ENCODE measurements around the gene CLCNKB. TPM values are rescaled to one million over a fixed set of nuclear protein-coding genes. Genes with fewer than 3 reads are reported as not detected.

Gene CLCNKB
- total RNA-seq, 1 experiment from 2014 or later: 1.1 TPM

DNA sequence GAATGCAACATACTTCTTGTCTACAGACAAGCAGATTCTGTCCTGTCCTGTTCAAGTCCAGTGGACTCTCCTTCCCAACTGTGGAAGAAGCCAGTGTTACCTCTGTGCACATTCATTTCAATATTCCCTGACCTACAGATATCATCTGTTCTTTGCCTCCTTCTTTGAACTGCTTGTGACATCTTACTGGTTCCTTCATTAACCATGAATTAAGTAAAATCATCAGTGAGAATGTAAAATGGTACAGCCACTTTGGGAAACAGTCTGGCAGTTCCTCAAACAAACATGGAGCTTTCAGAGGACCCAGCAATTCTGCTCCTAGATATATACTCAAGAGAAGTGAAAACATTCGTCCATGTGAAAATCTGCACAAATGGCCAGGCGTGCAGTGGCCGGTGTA is 32.7 kb upstream of the CLCNKB start:
- TF ChIP-seq, protein P1, sequence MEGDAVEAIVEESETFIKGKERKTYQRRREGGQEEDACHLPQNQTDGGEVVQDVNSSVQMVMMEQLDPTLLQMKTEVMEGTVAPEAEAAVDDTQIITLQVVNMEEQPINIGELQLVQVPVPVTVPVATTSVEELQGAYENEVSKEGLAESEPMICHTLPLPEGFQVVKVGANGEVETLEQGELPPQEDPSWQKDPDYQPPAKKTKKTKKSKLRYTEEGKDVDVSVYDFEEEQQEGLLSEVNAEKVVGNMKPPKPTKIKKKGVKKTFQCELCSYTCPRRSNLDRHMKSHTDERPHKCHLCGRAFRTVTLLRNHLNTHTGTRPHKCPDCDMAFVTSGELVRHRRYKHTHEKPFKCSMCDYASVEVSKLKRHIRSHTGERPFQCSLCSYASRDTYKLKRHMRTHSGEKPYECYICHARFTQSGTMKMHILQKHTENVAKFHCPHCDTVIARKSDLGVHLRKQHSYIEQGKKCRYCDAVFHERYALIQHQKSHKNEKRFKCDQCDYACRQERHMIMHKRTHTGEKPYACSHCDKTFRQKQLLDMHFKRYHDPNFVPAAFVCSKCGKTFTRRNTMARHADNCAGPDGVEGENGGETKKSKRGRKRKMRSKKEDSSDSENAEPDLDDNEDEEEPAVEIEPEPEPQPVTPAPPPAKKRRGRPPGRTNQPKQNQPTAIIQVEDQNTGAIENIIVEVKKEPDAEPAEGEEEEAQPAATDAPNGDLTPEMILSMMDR (conservative IDR thresholded peaks at IDR 0.05): no peak
- TF ChIP-seq EZH2 (IDR thresholded peaks at IDR 0.05; ENCODE audit: low read depth): no peak
- Histone ChIP-seq H2AFZ (no peak overlapping the region), H3K4me1 (replicated peaks; ENCODE audit: insufficient read depth) (peaks cover 5% of the 10 kb centered on the region; the same call in 1 of the 2 replicates), H3K27ac (no peak overlapping the region), H3K79me2 (ENCODE audit: low read depth) (no peaks in the 10 kb centered on the region), H3K9me2 (ENCODE audit: insufficient read depth) (no peaks in the 10 kb centered on the region), H3K27me3 (ENCODE audit: insufficient read depth, low read depth) (no peaks in the 10 kb centered on the region), H3K36me3 (ENCODE audit: low read depth) (no peaks in the 10 kb centered on the region), H3K4me2 (no peak overlapping the region), H4K20me1 (ENCODE audit: insufficient read depth) (no peaks in the 10 kb centered on the region), H3K9me3 (ENCODE audit: insufficient read depth, low read depth) (no peaks in the 10 kb centered on the region), H3K4me3 (no peak overlapping the region), H3F3A (ENCODE audit: insufficient read depth, low read depth) (peaks cover 10% of the 10 kb centered on the region; the same call in 1 of the 2 replicates)
- POLR2A ChIA-PET (ENCODE audit: unreplicated experiment): no interaction called here
- BruUV-seq (replicated peaks): no TSS peak
- DNase-seq: no peak
- intact Hi-C loops (cut with micrococcal nuclease; ENCODE audit: unreplicated experiment): loop anchor here (5.0 kb wide), 1 partner anchor 356 kb away; the partner anchor contains the start of gene SZRD1
- CTCF ChIA-PET: no interaction called here

- TSS peak; percentile 59 for BruUV-seq (replicated peaks)
- H3K79me2 ChIP-seq (ENCODE audit: low read depth): no peaks in the 10 kb centered on the region
- H3K4me2 ChIP-seq: peak overlapping the region; percentile 67
- no peaks in the 10 kb centered on the region for H4K20me1 ChIP-seq (ENCODE audit: insufficient read depth)
- no peaks in the 10 kb centered on the region for H3K36me3 ChIP-seq (ENCODE audit: low read depth)
- no peak for TF ChIP-seq EZH2 (IDR thresholded peaks at IDR 0.05; ENCODE audit: low read depth)
- TF ChIP-seq, protein P1 (conservative IDR thresholded peaks at IDR 0.05): no peak
- H3F3A ChIP-seq (ENCODE audit: insufficient read depth, low read depth): peaks cover 10% of the 10 kb centered on the region; the same call in 1 of the 2 replicates
- intact Hi-C loops (cut with micrococcal nuclease; ENCODE audit: unreplicated experiment): loop anchor here (1.0 to 5.0 kb wide), 2 partner anchors 65 to 355 kb away; partner anchors contain the start of gene SZRD1
- POLR2A ChIA-PET (ENCODE audit: unreplicated experiment): interaction anchor here (0.7 kb wide), 1 partner anchor 178 kb away, joined by 7 read pairs; no protein-coding TSS in a partner anchor
- peak overlapping the region; percentile 52; the same call in 1 of the 2 replicates for H3K4me3 ChIP-seq
- peaks cover 5% of the 10 kb centered on the region; the same call in 1 of the 2 replicates for H3K4me1 ChIP-seq (replicated peaks; ENCODE audit: insufficient read depth)
- no peak overlapping the region for H2AFZ ChIP-seq
- H3K27me3 ChIP-seq (ENCODE audit: insufficient read depth, low read depth): no peaks in the 10 kb centered on the region
- no peak overlapping the region for H3K27ac ChIP-seq
- no peak for DNase-seq
- CTCF ChIA-PET: interaction anchor here (0.6 kb wide), 1 partner anchor 252 kb away, joined by 3 read pairs; no protein-coding TSS in a partner anchor
- H3K9me3 ChIP-seq (ENCODE audit: insufficient read depth, low read depth): no peaks in the 10 kb centered on the region
- no peaks in the 10 kb centered on the region for H3K9me2 ChIP-seq (ENCODE audit: insufficient read depth)
These were observed 31.5 kb upstream of the CLCNKB start for GRCh38 chr1:16011936-16012589.

DNA sequence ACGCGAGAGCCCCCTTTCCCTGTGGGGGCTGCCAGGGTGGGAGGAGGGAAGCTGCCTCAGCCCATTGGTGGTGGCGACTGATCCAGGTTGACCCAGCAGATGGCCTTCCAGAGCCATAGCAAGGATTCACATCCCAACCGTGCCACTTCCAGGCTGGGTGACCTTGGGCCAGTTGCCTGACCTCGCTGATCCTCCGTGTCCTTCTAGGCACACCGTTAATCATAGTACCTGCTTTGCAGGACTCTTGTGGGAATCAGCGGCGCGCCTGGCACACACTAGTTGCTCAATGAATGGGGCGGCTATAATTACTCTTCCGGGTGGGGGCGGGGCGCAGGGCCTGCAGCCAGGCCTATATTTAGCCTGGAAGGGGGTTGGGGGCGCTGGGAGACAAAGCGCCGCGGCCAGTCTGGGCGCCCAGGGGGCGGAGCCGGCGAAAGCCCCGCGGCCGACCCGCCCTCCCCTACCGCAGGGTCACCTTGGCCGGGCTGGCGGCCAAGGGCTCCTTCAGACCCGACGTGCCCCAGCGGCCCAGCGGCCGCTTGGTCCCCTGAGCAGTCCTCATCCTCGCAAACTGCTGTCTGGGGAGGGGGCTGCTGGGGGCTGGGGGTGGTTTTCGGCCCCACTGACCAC is 30.9 kb upstream of the CLCNKB start:
- BruUV-seq (replicated peaks): no TSS peak
- CTCF ChIA-PET: no interaction called here

More for the DNA sequence above, 30.9 kb upstream of the CLCNKB start:
- H3K27me3 ChIP-seq (ENCODE audit: insufficient read depth, low read depth): no peaks in the 10 kb centered on the region
- no peaks in the 10 kb centered on the region for H4K20me1 ChIP-seq (ENCODE audit: insufficient read depth)
- no peaks in the 10 kb centered on the region for H3K79me2 ChIP-seq (ENCODE audit: low read depth)
- DNase-seq: peak; percentile 58 to 74
- H3K9me3 ChIP-seq (ENCODE audit: insufficient read depth, low read depth): no peaks in the 10 kb centered on the region
- H3F3A ChIP-seq (ENCODE audit: insufficient read depth, low read depth): peaks cover 10% of the 10 kb centered on the region; the same call in 1 of the 2 replicates
- peaks cover 5% of the 10 kb centered on the region; the same call in 1 of the 2 replicates for H3K4me1 ChIP-seq (replicated peaks; ENCODE audit: insufficient read depth)
- peak overlapping the region; percentile 67 for H3K4me2 ChIP-seq
- no peak overlapping the region for H3K27ac ChIP-seq
- TF ChIP-seq, protein P1 (conservative IDR thresholded peaks at IDR 0.05): no peak
- no peak for TF ChIP-seq EZH2 (IDR thresholded peaks at IDR 0.05; ENCODE audit: low read depth)
- H3K36me3 ChIP-seq (ENCODE audit: low read depth): no peaks in the 10 kb centered on the region
- peak overlapping the region; percentile 39; the same call in 1 of the 2 replicates for H2AFZ ChIP-seq
- peak overlapping the region; percentile 52; the same call in 1 of the 2 replicates for H3K4me3 ChIP-seq
- POLR2A ChIA-PET (ENCODE audit: unreplicated experiment): interaction anchor here (0.7 kb wide), 2 partner anchors 179 to 197 kb away, joined by 3 to 7 read pairs; no protein-coding TSS in a partner anchor
- H3K9me2 ChIP-seq (ENCODE audit: insufficient read depth): no peaks in the 10 kb centered on the region
- intact Hi-C loops (cut with micrococcal nuclease; ENCODE audit: unreplicated experiment): loop anchor here (1.0 to 5.0 kb wide), 2 partner anchors 65 to 355 kb away; partner anchors contain the start of gene SZRD1

Data from PC-9 (cell line).